ENCODE data around the gene RECQL5. TPM values are rescaled to one million over a fixed set of nuclear protein-coding genes. Genes with fewer than 3 reads are reported as not detected.

Gene RECQL5
- polyA plus RNA-seq, 1 donor (not counting 4 experiments of a cell fraction or from before 2014, with no cell fraction given) = 11.9 TPM

- Histone ChIP-seq H3K27me3 (ENCODE audit: control insufficient read depth, extremely low read depth, insufficient read depth, low read length) (no peaks in the 10 kb centered on the region), H3K36me3 (ENCODE audit: control insufficient read depth in 2 of 2, extremely low read depth in 1 of 2, insufficient read depth in 2 of 2, low read length in 2 of 2) (peaks cover 9 to 11% of the 10 kb centered on the region in 2 experiments), H3K27ac (ENCODE audit: control insufficient read depth, insufficient read depth, low read length) (peak overlapping the region; percentile 47), H3K9me3 (ENCODE audit: control insufficient read depth, low read depth, low read length) (no peaks in the 10 kb centered on the region), H3K4me1 (ENCODE audit: control insufficient read depth, extremely low read depth, insufficient read depth, low read length) (peaks cover 51% of the 10 kb centered on the region), H3K9ac (ENCODE audit: control insufficient read depth, extremely low read depth, insufficient read depth, low read length) (peak overlapping the region; percentile 26), H3K9me1 (ENCODE audit: control insufficient read depth, extremely low read depth, insufficient read depth, low read length) (peaks cover 2% of the 10 kb centered on the region), H3K79me2 (ENCODE audit: control insufficient read depth, insufficient read depth, low read length) (no peaks in the 10 kb centered on the region), H3K4me3 (ENCODE audit: control insufficient read depth in 2 of 3, extremely low read depth in 1 of 3, insufficient read depth in 2 of 3, low read depth in 1 of 3, low read length in 3 of 3) (no peak overlapping the region), H2AFZ (ENCODE audit: control insufficient read depth, low read length) (no peak overlapping the region), H4K20me1 (ENCODE audit: control insufficient read depth, extremely low read depth, insufficient read depth, low read length) (no peaks in the 10 kb centered on the region), H3K4me2 (ENCODE audit: control insufficient read depth, extremely low read depth, insufficient read depth, low read depth, low read length) (peak overlapping the region; percentile 25)
- DNase-seq (ENCODE audit: low read depth, low spot score) (no peak), FAIRE-seq (peak; percentile 17)
- TF ChIP-seq EZH2 (IDR thresholded peaks at IDR 0.05; ENCODE audit: low read length) (no peak), CTCF (optimal IDR thresholded peaks at IDR 0.05 in 1 of 3, IDR thresholded peaks at IDR 0.05 in 1 of 3, conservative IDR thresholded peaks at IDR 0.05 in 1 of 3; ENCODE audit: extremely low read depth in 1 of 3, insufficient read depth in 2 of 3, low read length in 3 of 3) (no peak)
- dilution Hi-C loops (cut with MboI; ENCODE audit: extremely low pct_ligation_motif_present, low sequenced_read_pairs) = no loop called here
Measured at GRCh38 chr17:75642784-75643642, 23.9 kb downstream of the RECQL5 start.

DNA sequence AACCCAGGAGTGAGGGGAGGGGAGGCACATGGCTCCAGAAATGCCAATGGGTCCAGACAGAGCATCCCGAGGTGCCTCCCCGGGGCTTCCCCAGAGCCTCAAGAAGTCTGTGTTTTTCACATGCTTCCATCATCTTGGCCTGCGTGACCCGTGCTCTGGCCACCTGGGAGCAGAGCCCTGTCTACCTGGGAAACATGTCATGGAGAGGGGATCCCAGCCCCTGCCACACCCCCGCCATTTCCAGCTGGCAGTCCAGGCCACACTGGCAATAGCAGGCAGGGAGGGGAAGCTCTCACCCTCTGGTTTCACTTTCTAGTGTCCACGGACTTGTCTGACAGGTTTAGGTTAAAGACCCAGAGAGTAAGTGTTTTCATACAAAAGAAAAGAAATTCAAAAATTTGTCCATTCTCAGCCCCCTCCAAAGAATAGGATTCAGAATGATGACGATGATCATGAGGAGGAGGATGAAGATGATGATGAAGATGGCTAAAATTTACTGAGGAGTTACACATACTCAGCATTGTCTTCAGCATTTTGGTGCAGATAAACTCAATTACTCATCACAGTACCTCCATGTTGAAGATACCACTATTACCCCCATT lies 24.7 kb downstream of the RECQL5 start:
- Histone ChIP-seq H3K9ac (ENCODE audit: control insufficient read depth, extremely low read depth, insufficient read depth, low read length) (no peak overlapping the region), H3K4me3 (ENCODE audit: control insufficient read depth in 2 of 3, extremely low read depth in 1 of 3, insufficient read depth in 2 of 3, low read depth in 1 of 3, low read length in 3 of 3) (no peak overlapping the region), H3K9me3 (ENCODE audit: control insufficient read depth, low read depth, low read length) (no peaks in the 10 kb centered on the region), H3K79me2 (ENCODE audit: control insufficient read depth, insufficient read depth, low read length) (no peaks in the 10 kb centered on the region), H2AFZ (ENCODE audit: control insufficient read depth, low read length) (no peak overlapping the region), H3K9me1 (ENCODE audit: control insufficient read depth, extremely low read depth, insufficient read depth, low read length) (peaks cover 2% of the 10 kb centered on the region), H3K4me1 (ENCODE audit: control insufficient read depth, extremely low read depth, insufficient read depth, low read length) (peaks cover 51% of the 10 kb centered on the region), H4K20me1 (ENCODE audit: control insufficient read depth, extremely low read depth, insufficient read depth, low read length) (no peaks in the 10 kb centered on the region), H3K36me3 (ENCODE audit: control insufficient read depth in 2 of 2, extremely low read depth in 1 of 2, insufficient read depth in 2 of 2, low read length in 2 of 2) (peaks cover 3 to 12% of the 10 kb centered on the region in 2 experiments), H3K27ac (ENCODE audit: control insufficient read depth, insufficient read depth, low read length) (peak overlapping the region; percentile 47), H3K4me2 (ENCODE audit: control insufficient read depth, extremely low read depth, insufficient read depth, low read depth, low read length) (peak overlapping the region; percentile 25), H3K27me3 (ENCODE audit: control insufficient read depth, extremely low read depth, insufficient read depth, low read length) (no peaks in the 10 kb centered on the region)
- TF ChIP-seq CTCF (optimal IDR thresholded peaks at IDR 0.05 in 1 of 3, IDR thresholded peaks at IDR 0.05 in 1 of 3, conservative IDR thresholded peaks at IDR 0.05 in 1 of 3; ENCODE audit: extremely low read depth in 1 of 3, insufficient read depth in 2 of 3, low read length in 3 of 3) (no peak), EZH2 (IDR thresholded peaks at IDR 0.05; ENCODE audit: low read length) (no peak)
- FAIRE-seq (peak; percentile 44), DNase-seq (ENCODE audit: low read depth, low spot score) (no peak)
- dilution Hi-C loops (cut with MboI; ENCODE audit: extremely low pct_ligation_motif_present, low sequenced_read_pairs) = no loop called here
